Activated CD8-positive, alpha-beta memory T cell treated with anti-CD3 and anti-CD28 coated beads for 24 hours (primary cell): ENCODE data around the gene FNDC5.

ENCODE experiments used
- DNase-seq: peaks from one replicate; pipeline ENCODE4 v3.0.0-alpha.2; 2020

Gene FNDC5

GRCh38 chr1:32883338-32884031 lies 12.8 kb upstream of the FNDC5 start:
- no peak for DNase-seq

- DNase-seq: no peak
These were observed 11.4 kb upstream of the FNDC5 start for GRCh38 chr1:32881871-32882850.

- DNase-seq: no peak
These were observed 10.6 kb upstream of the FNDC5 start for GRCh38 chr1:32881291-32881690.

- DNase-seq: no peak
These were observed 7.9 kb upstream of the FNDC5 start for GRCh38 chr1:32878637-32879041.

GRCh38 chr1:32878183-32878582 lies 7.5 kb upstream of the FNDC5 start:
- no peak for DNase-seq

- DNase-seq: no peak
These were observed 6.7 kb upstream of the FNDC5 start for GRCh38 chr1:32877211-32878110.

GRCh38 chr1:32876341-32877210 lies 5.9 kb upstream of the FNDC5 start:
- peak; percentile 84 for DNase-seq

GRCh38 chr1:32874860-32875752 lies 4.4 kb upstream of the FNDC5 start:
- DNase-seq: peak; percentile 49

GRCh38 chr1:32873484-32873883 lies 2.8 kb upstream of the FNDC5 start:
- peak; percentile 50 for DNase-seq

GRCh38 chr1:32872192-32872460 lies 1.4 kb upstream of the FNDC5 start:
- no peak for DNase-seq

GRCh38 chr1:32871364-32872191 lies 866 bp upstream of the FNDC5 start:
- DNase-seq: peak; percentile 63

- DNase-seq: peak; percentile 53
These were observed 643 bp downstream of the FNDC5 start for GRCh38 chr1:32869923-32870614.

- peak; percentile 52 for DNase-seq
These were observed 1.8 kb downstream of the FNDC5 start for GRCh38 chr1:32868806-32869455.

- peak; percentile 30 for DNase-seq
These were observed 2.6 kb downstream of the FNDC5 start for GRCh38 chr1:32868085-32868484.

- peak; percentile 26 for DNase-seq
These were observed 3.0 kb downstream of the FNDC5 start for GRCh38 chr1:32867671-32868070.

- peak; percentile 21 for DNase-seq
These were observed 3.6 kb downstream of the FNDC5 start for GRCh38 chr1:32867151-32867550.

GRCh38 chr1:32865639-32866405 lies 4.9 kb downstream of the FNDC5 start:
- DNase-seq: no peak

- no peak for DNase-seq
These were observed 6.2 kb downstream of the FNDC5 start for GRCh38 chr1:32864375-32865019.
